MG63 (cell line): ENCODE results near the gene TMEM267. TPM values are rescaled to one million over a fixed set of nuclear protein-coding genes. Genes with fewer than 3 reads are reported as not detected.

Source experiments
- total RNA-seq: library from RNA; depleted of rRNA; stranded (reverse); fragments of >200 nt; shearing (Covaris generic); gene quantifications from 2 replicates; pipeline ENCODE4 v1.2.3, GENCODE V29; 2014; ENCODE audit warnings: low replicate concordance; rRNA removed

Gene TMEM267
- total RNA-seq, 1 experiment from 2014 or later: 7.8 TPM

Other genes starting within 250 kb of the TMEM267 start
- gene HMGCS1, start 170.5 kb downstream of the TMEM267 start, total RNA-seq: 19.5 and 22.1 TPM in 2 replicates
- gene CCL28, start 71.5 kb downstream of the TMEM267 start, total RNA-seq: 0.12 and 2.1 TPM in 2 replicates
- gene C5orf34, start 31.3 kb upstream of the TMEM267 start, total RNA-seq: 12.4 and 19.1 TPM in 2 replicates
- 175 and 176 TPM in 2 replicates for gene PAIP1, start 73.2 kb upstream of the TMEM267 start, total RNA-seq
- 39.0 and 88.6 TPM in 2 replicates for gene NNT, start 119.3 kb upstream of the TMEM267 start, total RNA-seq